K562 (cell line): ENCODE data around the gene LLPH. TPM values are rescaled to one million over a fixed set of nuclear protein-coding genes. Genes with fewer than 3 reads are reported as not detected.

Experiments
- FOS ChIP-seq: IDR thresholded peaks from 3 replicates; pipeline ENCODE4 v1.6.1; 2011; ENCODE audit not compliant: insufficient read length; ENCODE audit errors: extremely low read depth
- FOXK1 ChIP-seq: sonication (generic); formaldehyde crosslinking; IDR thresholded peaks from 2 replicates; pipeline ENCODE4 v1.8.0; 2022; ENCODE audit warnings: missing genetic modification reagents, mild to moderate bottlenecking, borderline replicate concordance
- GATAD2B ChIP-seq: fragments of 450-650 bp; IDR thresholded peaks from 2 replicates; pipeline ENCODE4 v1.6.1; 2017; ENCODE audit warnings: mild to moderate bottlenecking, borderline replicate concordance
- HMGN3 ChIP-seq: IDR thresholded peaks from 2 replicates; pipeline ENCODE4 v1.6.1; 2011; ENCODE audit warnings: borderline replicate concordance, low read depth, mild to moderate bottlenecking, mixed read lengths, low read length; ENCODE audit not compliant: insufficient read length; ENCODE audit errors: extremely low read depth
- IFI16 ChIP-seq: fragments of 250-450 bp; sonication (Bioruptor Pico); IDR thresholded peaks from 2 replicates; pipeline ENCODE4 v2.1.2; 2022; ENCODE audit warnings: mild to moderate bottlenecking, inconsistent platforms
- KAT8 ChIP-seq: fragments of 450-650 bp; IDR thresholded peaks from 2 replicates; pipeline ENCODE4 v1.6.1; 2016; ENCODE audit warnings: low read depth, mild to moderate bottlenecking
- MCM3 ChIP-seq: fragments of 450-650 bp; IDR thresholded peaks from 2 replicates; pipeline ENCODE4 v1.6.1; 2016
- NCOA6 ChIP-seq: fragments of 450-650 bp; IDR thresholded peaks from 2 replicates; pipeline ENCODE4 v1.6.1; 2017; ENCODE audit warnings: mild to moderate bottlenecking
- POLR2B ChIP-seq: fragments of 450-650 bp; IDR thresholded peaks from 2 replicates; pipeline ENCODE4 v1.6.1; 2018; ENCODE audit warnings: low read depth; ENCODE audit not compliant: partially characterized antibody
- PTBP1 ChIP-seq: fragments of 200-400 bp; formaldehyde crosslinking; IDR thresholded peaks from 2 replicates; pipeline ENCODE4 v1.6.1; 2017; ENCODE audit warnings: low read depth, low read length
- TRIM24 ChIP-seq, 2 experiments: fragments of 450-650 bp; IDR thresholded peaks; 2 replicates each; pipeline ENCODE4 v1.6.1; 2016
- ZC3H8 ChIP-seq: fragments of 450-650 bp; IDR thresholded peaks from 2 replicates; pipeline ENCODE4 v1.6.1; 2017
- ZNF445 ChIP-seq: fragments of 250-450 bp; sonication (Bioruptor Pico); IDR thresholded peaks from 2 replicates; pipeline ENCODE4 v1.4.0; 2020; ENCODE audit warnings: low read depth, mild to moderate bottlenecking, moderate library complexity
- ZNF76 ChIP-seq: fragments of 250-450 bp; sonication (Bioruptor Pico); IDR thresholded peaks from 2 replicates; pipeline ENCODE4 v1.4.0; 2020; ENCODE audit warnings: mild to moderate bottlenecking, moderate library complexity, borderline replicate concordance
- ZZZ3 ChIP-seq: fragments of 450-650 bp; IDR thresholded peaks from 2 replicates; pipeline ENCODE4 v1.6.1; 2016; ENCODE audit warnings: antibody characterized with exemption, mild to moderate bottlenecking, moderate library complexity
- polyA plus RNA-seq, 8 experiments: library from polyadenylated mRNA; depleted of rRNA in 4 of 8; stranded (reverse) in 5 of 8; unstranded in 3 of 8; fragments of >200 nt; fragmentation: Nextera tagmentation in 2 of 8; fragmentation: Illumina TruSeq in 1 of 8; extraction: Ambion mirVana in 2 of 8; extraction: Trizol in 1 of 8; gene quantifications; 2 replicates each; pipeline versions ENCODE4 v1.2.1 to v1.2.3, GENCODE V29; 2011 to 2014; ENCODE audit warnings: inconsistent platforms in 1 of 8, missing spikeins in 1 of 8
- total RNA-seq, 7 experiments: library from RNA; depleted of rRNA in 6 of 7; stranded (reverse); fragments of >200 nt in 6 of 7; fragmentation: Illumina TruSeq in 2 of 7; extraction: Trizol in 2 of 7; gene quantifications; 2 replicates each; pipeline versions ENCODE4 v1.2.1 to v1.2.3, GENCODE V29; 2011 to 2021; ENCODE audit warnings: low replicate concordance in 1 of 7
- TF ChIP-seq, protein P1 (sequence below): sonication (generic); formaldehyde crosslinking; IDR thresholded peaks from 2 replicates; pipeline ENCODE4 v1.8.0; 2022; ENCODE audit warnings: mild to moderate bottlenecking, missing genetic modification reagents, borderline replicate concordance
- TF ChIP-seq, protein P2 (sequence below): fragments of 450-650 bp; IDR thresholded peaks from 2 replicates; pipeline ENCODE4 v1.6.1; 2016; ENCODE audit warnings: missing biosample characterization, missing genetic modification characterization
- TF ChIP-seq, protein P3 (sequence below): sonication (generic); formaldehyde crosslinking; IDR thresholded peaks from 2 replicates; pipeline ENCODE4 v1.8.0; 2022; ENCODE audit warnings: mild to moderate bottlenecking, missing genetic modification reagents
- TF ChIP-seq, protein P4 (sequence below): fragments of 200-800 bp; sonication (Bioruptor generic); IDR thresholded peaks from 2 replicates; pipeline ENCODE4 v1.6.1; 2017; ENCODE audit warnings: missing genetic modification characterization, missing compliant biosample characterization

Gene LLPH
- total and polyA plus RNA-seq, 9 of the 15 experiments (the other 6 are each of a cell fraction or from before 2014, with no cell fraction given), result 19.1 to 87.3 (median 59.6) TPM

DNA sequence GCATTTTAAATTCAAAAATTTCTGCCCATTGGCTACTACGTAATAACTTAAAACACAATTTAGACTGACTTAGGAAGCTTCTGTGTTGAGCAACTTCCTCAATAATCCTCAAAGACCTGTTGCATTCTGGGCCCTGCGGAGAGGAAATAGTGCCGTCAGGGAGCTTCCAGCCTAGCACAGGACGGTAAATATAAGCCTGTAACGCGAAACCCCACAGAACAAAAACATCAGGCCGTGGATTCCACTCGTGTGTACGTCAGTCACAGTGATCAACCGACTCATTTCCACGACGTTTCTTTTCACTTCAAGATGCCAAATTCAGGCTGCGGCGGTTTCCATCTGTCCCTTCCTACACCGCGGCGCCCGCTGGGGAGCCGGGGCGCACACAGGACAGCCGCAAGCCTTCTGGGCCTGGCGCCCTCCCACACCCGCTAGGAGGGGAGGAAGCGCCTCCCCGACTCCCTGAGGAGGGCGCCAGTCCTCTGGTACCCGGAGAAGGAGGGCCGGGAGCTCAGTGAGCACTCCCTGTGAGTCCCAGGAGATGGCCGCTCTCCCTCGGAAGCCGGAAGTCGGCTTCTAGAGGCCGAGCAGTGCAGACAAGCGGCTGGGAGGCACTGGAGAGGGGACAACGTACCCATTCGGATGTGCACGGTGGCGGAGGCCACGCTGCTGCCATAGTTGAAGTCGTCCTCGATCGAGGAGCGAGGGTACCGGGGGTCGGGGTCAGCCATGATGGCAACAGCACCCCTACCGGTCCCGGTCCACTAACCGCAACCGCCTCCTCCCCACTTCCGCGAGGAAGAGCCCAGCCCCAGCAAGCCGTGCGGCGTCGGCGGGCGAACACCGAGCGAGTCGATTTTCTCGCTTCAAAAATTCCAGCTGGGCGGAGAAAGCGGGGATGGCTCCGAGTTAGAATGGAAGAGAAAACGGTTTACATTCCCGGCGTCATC is 38.9 kb upstream of the LLPH start, which contains the start of gene TMBIM4 (continued):
- TF ChIP-seq, protein P1, sequence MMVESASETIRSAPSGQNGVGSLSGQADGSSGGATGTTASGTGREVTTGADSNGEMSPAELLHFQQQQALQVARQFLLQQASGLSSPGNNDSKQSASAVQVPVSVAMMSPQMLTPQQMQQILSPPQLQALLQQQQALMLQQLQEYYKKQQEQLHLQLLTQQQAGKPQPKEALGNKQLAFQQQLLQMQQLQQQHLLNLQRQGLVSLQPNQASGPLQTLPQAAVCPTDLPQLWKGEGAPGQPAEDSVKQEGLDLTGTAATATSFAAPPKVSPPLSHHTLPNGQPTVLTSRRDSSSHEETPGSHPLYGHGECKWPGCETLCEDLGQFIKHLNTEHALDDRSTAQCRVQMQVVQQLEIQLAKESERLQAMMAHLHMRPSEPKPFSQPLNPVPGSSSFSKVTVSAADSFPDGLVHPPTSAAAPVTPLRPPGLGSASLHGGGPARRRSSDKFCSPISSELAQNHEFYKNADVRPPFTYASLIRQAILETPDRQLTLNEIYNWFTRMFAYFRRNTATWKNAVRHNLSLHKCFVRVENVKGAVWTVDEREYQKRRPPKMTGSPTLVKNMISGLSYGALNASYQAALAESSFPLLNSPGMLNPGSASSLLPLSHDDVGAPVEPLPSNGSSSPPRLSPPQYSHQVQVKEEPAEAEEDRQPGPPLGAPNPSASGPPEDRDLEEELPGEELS (CRISPR knock-in tag), result no peak
- TF ChIP-seq ZNF76 (no peak), MCM3 (no peak), ZC3H8 (no peak), PTBP1 (no peak), FOXK1 (CRISPR knock-in tag) (0 out of 2 replicates have a peak, but pooled peaks have one; percentile 73), POLR2B (peak; percentile 89), IFI16 (CRISPR knock-in tag) (no peak), ZZZ3 (no peak), GATAD2B (peak; percentile 25), NCOA6 (0 out of 2 replicates have a peak, but pooled peaks have one; percentile 30), FOS (no peak), HMGN3 (peak; percentile 60), ZNF445 (CRISPR knock-in tag) (no peak), KAT8 (peak; percentile 61; the same call in 1 of the 2 replicates), TRIM24 (IDR thresholded peaks at IDR 0.05) (no peak; a peak in 1 of 4 replicates)
- TF ChIP-seq, protein P2, sequence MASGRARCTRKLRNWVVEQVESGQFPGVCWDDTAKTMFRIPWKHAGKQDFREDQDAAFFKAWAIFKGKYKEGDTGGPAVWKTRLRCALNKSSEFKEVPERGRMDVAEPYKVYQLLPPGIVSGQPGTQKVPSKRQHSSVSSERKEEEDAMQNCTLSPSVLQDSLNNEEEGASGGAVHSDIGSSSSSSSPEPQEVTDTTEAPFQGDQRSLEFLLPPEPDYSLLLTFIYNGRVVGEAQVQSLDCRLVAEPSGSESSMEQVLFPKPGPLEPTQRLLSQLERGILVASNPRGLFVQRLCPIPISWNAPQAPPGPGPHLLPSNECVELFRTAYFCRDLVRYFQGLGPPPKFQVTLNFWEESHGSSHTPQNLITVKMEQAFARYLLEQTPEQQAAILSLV (tag), result 0 out of 2 replicates have a peak, but pooled peaks have one; percentile 21
- TF ChIP-seq, protein P3, sequence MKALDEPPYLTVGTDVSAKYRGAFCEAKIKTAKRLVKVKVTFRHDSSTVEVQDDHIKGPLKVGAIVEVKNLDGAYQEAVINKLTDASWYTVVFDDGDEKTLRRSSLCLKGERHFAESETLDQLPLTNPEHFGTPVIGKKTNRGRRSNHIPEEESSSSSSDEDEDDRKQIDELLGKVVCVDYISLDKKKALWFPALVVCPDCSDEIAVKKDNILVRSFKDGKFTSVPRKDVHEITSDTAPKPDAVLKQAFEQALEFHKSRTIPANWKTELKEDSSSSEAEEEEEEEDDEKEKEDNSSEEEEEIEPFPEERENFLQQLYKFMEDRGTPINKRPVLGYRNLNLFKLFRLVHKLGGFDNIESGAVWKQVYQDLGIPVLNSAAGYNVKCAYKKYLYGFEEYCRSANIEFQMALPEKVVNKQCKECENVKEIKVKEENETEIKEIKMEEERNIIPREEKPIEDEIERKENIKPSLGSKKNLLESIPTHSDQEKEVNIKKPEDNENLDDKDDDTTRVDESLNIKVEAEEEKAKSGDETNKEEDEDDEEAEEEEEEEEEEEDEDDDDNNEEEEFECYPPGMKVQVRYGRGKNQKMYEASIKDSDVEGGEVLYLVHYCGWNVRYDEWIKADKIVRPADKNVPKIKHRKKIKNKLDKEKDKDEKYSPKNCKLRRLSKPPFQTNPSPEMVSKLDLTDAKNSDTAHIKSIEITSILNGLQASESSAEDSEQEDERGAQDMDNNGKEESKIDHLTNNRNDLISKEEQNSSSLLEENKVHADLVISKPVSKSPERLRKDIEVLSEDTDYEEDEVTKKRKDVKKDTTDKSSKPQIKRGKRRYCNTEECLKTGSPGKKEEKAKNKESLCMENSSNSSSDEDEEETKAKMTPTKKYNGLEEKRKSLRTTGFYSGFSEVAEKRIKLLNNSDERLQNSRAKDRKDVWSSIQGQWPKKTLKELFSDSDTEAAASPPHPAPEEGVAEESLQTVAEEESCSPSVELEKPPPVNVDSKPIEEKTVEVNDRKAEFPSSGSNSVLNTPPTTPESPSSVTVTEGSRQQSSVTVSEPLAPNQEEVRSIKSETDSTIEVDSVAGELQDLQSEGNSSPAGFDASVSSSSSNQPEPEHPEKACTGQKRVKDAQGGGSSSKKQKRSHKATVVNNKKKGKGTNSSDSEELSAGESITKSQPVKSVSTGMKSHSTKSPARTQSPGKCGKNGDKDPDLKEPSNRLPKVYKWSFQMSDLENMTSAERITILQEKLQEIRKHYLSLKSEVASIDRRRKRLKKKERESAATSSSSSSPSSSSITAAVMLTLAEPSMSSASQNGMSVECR (CRISPR knock-in tag), result peak; percentile 66
- TF ChIP-seq, protein P4, sequence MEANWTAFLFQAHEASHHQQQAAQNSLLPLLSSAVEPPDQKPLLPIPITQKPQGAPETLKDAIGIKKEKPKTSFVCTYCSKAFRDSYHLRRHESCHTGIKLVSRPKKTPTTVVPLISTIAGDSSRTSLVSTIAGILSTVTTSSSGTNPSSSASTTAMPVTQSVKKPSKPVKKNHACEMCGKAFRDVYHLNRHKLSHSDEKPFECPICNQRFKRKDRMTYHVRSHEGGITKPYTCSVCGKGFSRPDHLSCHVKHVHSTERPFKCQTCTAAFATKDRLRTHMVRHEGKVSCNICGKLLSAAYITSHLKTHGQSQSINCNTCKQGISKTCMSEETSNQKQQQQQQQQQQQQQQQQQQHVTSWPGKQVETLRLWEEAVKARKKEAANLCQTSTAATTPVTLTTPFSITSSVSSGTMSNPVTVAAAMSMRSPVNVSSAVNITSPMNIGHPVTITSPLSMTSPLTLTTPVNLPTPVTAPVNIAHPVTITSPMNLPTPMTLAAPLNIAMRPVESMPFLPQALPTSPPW (CRISPR knock-in tag), result peak; percentile 74
